Heart left ventricle (tissue), 16 donors: Measurements from ENCODE around the gene RAB36. TPM values are rescaled to one million over a fixed set of nuclear protein-coding genes. Genes with fewer than 3 reads are reported as not detected.

Experiments used
- ATAC-seq, 4 donors: fragments of 200-7000 bp; cut with Tn5 transposase; one replicate each; pipeline ENCODE4 v1.9.1; 2020 to 2022; ENCODE audit warnings: moderate library complexity in 4 of 4, mild to moderate bottlenecking in 3 of 4, moderate number of reproducible peaks in 1 of 4
- DNase-seq, 5 donors: peaks; one replicate each; pipeline ENCODE4 v3.0.0-alpha.2; 2020
- H3K27ac ChIP-seq, 12 donors: fragments of 200-600 bp; sonication (generic) in 4 of 12; one replicate each; pipeline versions ENCODE4 v1.5.0 to v1.8.0; 2016 to 2022; ENCODE audit warnings: mild to moderate bottlenecking in 2 of 12
- H3K27me3 ChIP-seq, 9 donors: fragments of 200-600 bp; sonication (generic) in 2 of 9; one replicate each; pipeline versions ENCODE4 v1.5.1 to v1.8.0; 2016 to 2022; ENCODE audit warnings: mild to moderate bottlenecking in 3 of 9
- H3K36me3 ChIP-seq, 9 donors: fragments of 200-600 bp; sonication (generic) in 2 of 9; one replicate each; pipeline versions ENCODE4 v1.5.0 to v1.8.0; 2018 to 2022; ENCODE audit warnings: mild to moderate bottlenecking in 2 of 9
- H3K4me1 ChIP-seq, 12 donors: fragments of 200-600 bp; sonication (generic) in 4 of 12; one replicate each; pipeline versions ENCODE4 v1.5.0 to v1.8.0; 2016 to 2022; ENCODE audit warnings: mild to moderate bottlenecking in 3 of 12
- H3K4me3 ChIP-seq, 12 donors: fragments of 200-600 bp; sonication (generic) in 4 of 12; one replicate each; pipeline versions ENCODE4 v1.5.0 to v1.8.0; 2017 to 2022; ENCODE audit warnings: mild to moderate bottlenecking in 9 of 12, moderate library complexity in 4 of 12
- H3K9me3 ChIP-seq, 12 donors: fragments of 200-600 bp; sonication (generic) in 4 of 12; one replicate each; pipeline versions ENCODE4 v1.5.0 to v1.8.0; 2016 to 2022; ENCODE audit warnings: mild to moderate bottlenecking in 1 of 12
- POLR2A ChIP-seq, 2 donors: fragments of 450-650 bp; IDR thresholded peaks; one replicate each; pipeline ENCODE4 v1.6.1; 2017; ENCODE audit warnings: antibody characterized with exemption in 2 of 2, mild to moderate bottlenecking in 2 of 2, moderate library complexity in 2 of 2
- WGBS, 4 donors: extraction: QIAGEN DNeasy Blood & Tissue Kit in 2 of 4; methylation state at CpG; one replicate each; pipeline versions ENCODE4 v1.1.5 to v1.1.7; 2013 to 2018; 5-methylcytosine and 5-hydroxymethylcytosine counted together
- intact Hi-C, 10 donors: fragments of 100-400 bp; cut with DNase I; formaldehyde crosslinking; loops; one replicate each; pipeline versions ENCODE4 v1.11.1 to v1.14.2; 2022
- polyA plus RNA-seq, 2 donors: library from polyadenylated mRNA; stranded (reverse); fragments of 200-250 nt; gene quantifications; one replicate each; pipeline ENCODE4 v1.2.3, GENCODE V29; 2013
- total RNA-seq, 9 donors: library from RNA; depleted of rRNA in 2 of 9; stranded (reverse); fragments of >200 nt in 2 of 9; fragmentation: NEBNext Ultra II Directional in 3 of 9; extraction: Animal tissue kit (Norgen Biotek cat#: 25700) in 3 of 9; gene quantifications; one replicate each; pipeline versions ENCODE4 v1.1.0 to v1.2.4, GENCODE V29; 2016 to 2023
- TF ChIP-seq, protein P1 (sequence below), 12 donors: fragments of 200-600 bp; sonication (generic) in 4 of 12; IDR thresholded peaks; one replicate each; pipeline versions ENCODE4 v1.5.0 to v1.8.0; 2018 to 2022; ENCODE audit warnings: antibody characterized with exemption in 12 of 12, mild to moderate bottlenecking in 5 of 12
- donor health status: ischemic (EF 13 %, LVEDD 7.1; RV severe dilation, severe dysfunction).
- donor health status: healthy with polysubstance abuse.
- donor health status: DM: no; HTN: yes; CAD: no.
- donor health status: DM: no; HTN: no; CAD: no.
- donor health status: ischemic (EF 25% LVEDD 6.9; RV normal size, moderate dysfunction).
- donor health status: ischemic (EF 25% LVEDD 5.7; RV mildly dilated, moderate dysfunction).
- donor health status: healthy.
- donor health status: DM: yes; HTN: yes; CAD: no.
- donor health status: ischemic (EF 35%, LVEDD 5.7; RV mildly dilated, moderate dysfunction).
- donor health status: nonischemic (EF 11% LVEDD 7.7; RV severe dilation, severe dysfunction).
- donor health status: DM: yes; HTN: yes; CAD: no.
- donor health status: PGD.
- donor health status: ischemic (EF 29% LVEDD 5.4; RV normal size, mild dysfunction).
- donor health status: nonischemic (EF 23%, LVEDD 6.1; RV moderate dilation, normal function).

Gene RAB36
- total and polyA plus RNA-seq, 11 donors: 0.11 to 3.2 (median 0.54) TPM

GRCh38 chr22:23127055-23127756 is 18.1 kb upstream of the RAB36 start:
- Histone ChIP-seq H3K27me3 (no peaks in the 10 kb centered on the region), H3K4me3 (no peak overlapping the region), H3K27ac (no peak overlapping the region), H3K36me3 (no peaks in the 10 kb centered on the region), H3K4me1 (peaks cover 0 to 10% (median 3%) of the 10 kb centered on the region in 12 donors), H3K9me3 (no peaks in the 10 kb centered on the region)
- 93 to 97% (median 95%) methylated on average over 3 to 7 of the region's 7 CpGs for WGBS, 4 donors
- no peak for DNase-seq
- ATAC-seq: peak in 1 of 4 donors; percentile 10
- TF ChIP-seq POLR2A (IDR thresholded peaks at IDR 0.05): no peak
- TF ChIP-seq, protein P1, sequence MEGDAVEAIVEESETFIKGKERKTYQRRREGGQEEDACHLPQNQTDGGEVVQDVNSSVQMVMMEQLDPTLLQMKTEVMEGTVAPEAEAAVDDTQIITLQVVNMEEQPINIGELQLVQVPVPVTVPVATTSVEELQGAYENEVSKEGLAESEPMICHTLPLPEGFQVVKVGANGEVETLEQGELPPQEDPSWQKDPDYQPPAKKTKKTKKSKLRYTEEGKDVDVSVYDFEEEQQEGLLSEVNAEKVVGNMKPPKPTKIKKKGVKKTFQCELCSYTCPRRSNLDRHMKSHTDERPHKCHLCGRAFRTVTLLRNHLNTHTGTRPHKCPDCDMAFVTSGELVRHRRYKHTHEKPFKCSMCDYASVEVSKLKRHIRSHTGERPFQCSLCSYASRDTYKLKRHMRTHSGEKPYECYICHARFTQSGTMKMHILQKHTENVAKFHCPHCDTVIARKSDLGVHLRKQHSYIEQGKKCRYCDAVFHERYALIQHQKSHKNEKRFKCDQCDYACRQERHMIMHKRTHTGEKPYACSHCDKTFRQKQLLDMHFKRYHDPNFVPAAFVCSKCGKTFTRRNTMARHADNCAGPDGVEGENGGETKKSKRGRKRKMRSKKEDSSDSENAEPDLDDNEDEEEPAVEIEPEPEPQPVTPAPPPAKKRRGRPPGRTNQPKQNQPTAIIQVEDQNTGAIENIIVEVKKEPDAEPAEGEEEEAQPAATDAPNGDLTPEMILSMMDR (IDR thresholded peaks at IDR 0.05): no peak
- intact Hi-C loops: loop anchor here in 4 of 10 donors (5.0 to 10.0 kb wide), 4 partner anchors 150 to 665 kb away; no protein-coding TSS in a partner anchor

DNA sequence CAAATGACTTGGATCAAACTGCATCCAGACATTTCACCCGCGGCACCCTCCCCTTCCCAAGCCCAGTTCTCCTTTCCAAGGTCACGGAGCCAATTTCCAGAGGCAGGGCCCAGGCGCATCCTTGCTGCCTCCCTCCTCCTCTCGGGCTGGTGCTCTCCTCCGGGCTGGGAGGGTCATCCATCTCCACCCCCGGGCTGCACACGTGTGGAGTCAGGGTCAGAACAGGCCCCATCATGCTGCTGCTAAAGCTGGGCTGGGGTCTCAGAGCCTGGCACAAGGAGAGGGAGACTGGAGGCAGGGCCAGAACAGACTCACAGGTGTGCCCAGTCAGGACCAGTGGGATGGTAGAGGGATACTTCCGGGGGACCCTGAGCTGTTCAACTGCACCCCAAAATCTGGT is 17.5 kb upstream of the RAB36 start:
- TF ChIP-seq, protein P1 (IDR thresholded peaks at IDR 0.05): no peak
- TF ChIP-seq POLR2A (IDR thresholded peaks at IDR 0.05): no peak
- intact Hi-C loops: loop anchor here (1.0 to 10.0 kb wide), 6 partner anchors 150 to 665 kb away; no protein-coding TSS in a partner anchor
- DNase-seq: no peak
- peak in 1 of 4 donors; percentile 2 for ATAC-seq
- Histone ChIP-seq H3K27ac (no peak overlapping the region), H3K4me3 (no peak overlapping the region), H3K27me3 (no peaks in the 10 kb centered on the region), H3K36me3 (no peaks in the 10 kb centered on the region), H3K4me1 (peaks cover 0 to 10% (median 3%) of the 10 kb centered on the region in 12 donors), H3K9me3 (no peaks in the 10 kb centered on the region)
- WGBS, 4 donors: 71 to 78% (median 74%) methylated on average over 9 of the region's 9 CpGs

DNA sequence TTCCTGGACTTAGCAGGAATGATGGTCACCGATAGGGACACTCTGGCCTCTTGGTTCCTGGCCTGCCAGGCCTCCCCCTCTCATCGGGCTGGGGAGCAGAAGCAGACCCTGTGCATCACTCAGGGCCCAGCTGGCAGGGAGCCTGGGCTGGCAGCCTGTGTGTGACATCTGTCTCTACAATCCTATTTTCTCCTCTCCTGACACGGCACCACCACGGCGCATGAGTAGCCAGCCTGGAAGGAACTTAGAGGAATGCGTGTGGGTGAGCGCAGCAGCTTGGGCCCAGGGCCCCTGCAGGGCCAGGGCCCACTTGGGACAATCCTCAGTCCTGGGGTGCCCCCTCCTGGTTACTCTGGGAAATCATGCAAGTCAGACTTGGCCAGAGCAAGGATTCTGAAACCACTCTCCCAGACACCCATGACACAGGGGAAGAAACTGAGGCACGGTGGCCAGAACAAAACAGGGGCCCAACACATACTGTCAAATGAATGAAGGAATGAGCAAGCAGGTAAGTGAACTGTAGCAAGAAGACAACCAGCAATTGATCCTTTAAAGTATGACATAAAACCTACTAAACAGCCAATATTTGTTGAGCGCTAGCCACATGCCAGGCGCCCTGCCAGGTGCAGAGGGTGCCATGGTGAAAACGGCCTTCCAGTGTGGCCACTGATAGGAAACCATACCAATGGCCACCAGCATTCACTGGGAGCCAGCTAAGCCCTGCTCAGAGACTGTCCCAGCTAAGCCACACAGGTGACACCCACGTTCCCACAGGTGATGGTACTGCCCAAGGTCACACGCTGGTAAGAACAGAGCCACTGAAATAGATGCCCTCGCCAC is 16.8 kb upstream of the RAB36 start:
- intact Hi-C loops: loop anchor here (1.0 to 10.0 kb wide), 6 partner anchors 151 to 666 kb away; no protein-coding TSS in a partner anchor
- ATAC-seq (peak; percentile 71 to 95 (median 88)), DNase-seq (peak; percentile 70 to 76 (median 72))
- Histone ChIP-seq H3K36me3 (no peaks in the 10 kb centered on the region), H3K27ac (no peak overlapping the region), H3K9me3 (no peaks in the 10 kb centered on the region), H3K27me3 (no peaks in the 10 kb centered on the region), H3K4me3 (no peak overlapping the region), H3K4me1 (peaks cover 0 to 10% (median 3%) of the 10 kb centered on the region in 12 donors)
- 28 to 41% (median 31%) methylated on average over 12 to 14 of the region's 14 CpGs for WGBS, 4 donors
- TF ChIP-seq, protein P1 (IDR thresholded peaks at IDR 0.05): peak; percentile 67 to 91 (median 80)
- TF ChIP-seq POLR2A (IDR thresholded peaks at IDR 0.05): no peak

- Histone ChIP-seq H3K36me3 (no peaks in the 10 kb centered on the region), H3K27ac (no peak overlapping the region), H3K27me3 (no peaks in the 10 kb centered on the region), H3K4me3 (no peak overlapping the region), H3K9me3 (no peaks in the 10 kb centered on the region), H3K4me1 (peaks cover 0 to 10% (median 3%) of the 10 kb centered on the region in 12 donors)
- ATAC-seq (no peak), DNase-seq (no peak)
- 75 to 87% (median 78%) methylated on average over 10 of the region's 10 CpGs for WGBS, 4 donors
- intact Hi-C loops: loop anchor here in 5 of 10 donors (2.0 to 10.0 kb wide), 5 partner anchors 152 to 667 kb away; no protein-coding TSS in a partner anchor
- TF ChIP-seq POLR2A (IDR thresholded peaks at IDR 0.05): no peak
- TF ChIP-seq, protein P1 (IDR thresholded peaks at IDR 0.05): no peak
Measured at GRCh38 chr22:23129149-23129548, 16.1 kb upstream of the RAB36 start.
